H7 (cell line): ENCODE data around the gene LMNA. TPM values are rescaled to one million over a fixed set of nuclear protein-coding genes. Genes with fewer than 3 reads are reported as not detected.
A peak's percentile ranks its signal among the peaks of the same experiment; 100 is the strongest.
"Not testable (repeated sequence)": the region's sequence is repeated elsewhere in the genome, so short reads cannot be mapped to it uniquely, and the experiment has no call there.

Experiments
- DNase-seq: peaks from one replicate; pipeline ENCODE4 v3.0.0; 2012
- H3K27me3 ChIP-seq: 2 replicates; pipeline ENCODE4 v1.6.0; 2011; ENCODE audit warnings: mild to moderate bottlenecking, low read length; ENCODE audit not compliant: control insufficient read depth, insufficient read depth
- H3K36me3 ChIP-seq: replicated peaks from 2 replicates; pipeline ENCODE4 v1.5.1; 2011; ENCODE audit warnings: low read length; ENCODE audit not compliant: control insufficient read depth, insufficient read depth
- H3K4me3 ChIP-seq: 2 replicates; pipeline ENCODE4 v1.5.1; 2011; ENCODE audit warnings: low read depth, mild to moderate bottlenecking, control low read depth, low read length, moderate library complexity; ENCODE audit not compliant: insufficient read depth
- total RNA-seq: library from RNA; depleted of rRNA; stranded (reverse); fragments of >200 nt; shearing (Covaris generic); gene quantifications from 2 replicates; pipeline ENCODE4 v1.2.3, GENCODE V29; 2014

The LMNA gene
- total RNA-seq, 1 experiment from 2014 or later = 119 TPM

DNA sequence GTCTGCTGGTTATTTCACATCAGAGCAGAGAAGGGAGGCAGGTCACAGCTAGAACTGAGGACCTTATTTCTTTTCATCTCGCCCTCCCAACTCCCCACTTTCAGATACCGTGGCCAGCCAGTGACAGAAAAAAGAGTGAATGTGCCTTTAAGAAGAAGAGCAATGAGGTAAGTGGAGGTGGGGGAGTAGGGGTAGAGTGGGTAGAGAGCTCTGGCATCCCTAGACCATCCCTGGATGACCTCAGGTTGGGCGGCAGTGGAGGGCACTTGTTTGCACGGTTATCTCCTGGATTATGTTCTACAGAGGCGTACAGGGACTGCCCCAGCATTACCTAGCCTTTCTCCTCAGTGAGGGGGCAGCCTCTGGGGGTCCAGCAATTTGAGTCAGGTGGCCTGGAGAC lies 43.5 kb downstream of the LMNA start:
- no peak for DNase-seq
- H3K36me3 ChIP-seq = no peaks in the 10 kb centered on the region
- H3K4me3 ChIP-seq = no peak overlapping the region
- H3K27me3 ChIP-seq = no peaks in the 10 kb centered on the region

- H3K4me3 ChIP-seq = peak overlapping the region; percentile 54
- no peak for DNase-seq
These were observed 45.7 kb downstream of the LMNA start for GRCh38 chr1:156160000-156160742.

GRCh38 chr1:156160743-156161171 lies 46.2 kb downstream of the LMNA start:
- H3K36me3 ChIP-seq = no peaks in the 10 kb centered on the region
- H3K27me3 ChIP-seq = no peaks in the 10 kb centered on the region
- peak overlapping the region; percentile 54 for H3K4me3 ChIP-seq
- peak; percentile 98 for DNase-seq

More at GRCh38 chr1:156160000-156160742, 45.7 kb downstream of the LMNA start:
- H3K36me3 ChIP-seq = no peaks in the 10 kb centered on the region
- no peaks in the 10 kb centered on the region for H3K27me3 ChIP-seq

DNA sequence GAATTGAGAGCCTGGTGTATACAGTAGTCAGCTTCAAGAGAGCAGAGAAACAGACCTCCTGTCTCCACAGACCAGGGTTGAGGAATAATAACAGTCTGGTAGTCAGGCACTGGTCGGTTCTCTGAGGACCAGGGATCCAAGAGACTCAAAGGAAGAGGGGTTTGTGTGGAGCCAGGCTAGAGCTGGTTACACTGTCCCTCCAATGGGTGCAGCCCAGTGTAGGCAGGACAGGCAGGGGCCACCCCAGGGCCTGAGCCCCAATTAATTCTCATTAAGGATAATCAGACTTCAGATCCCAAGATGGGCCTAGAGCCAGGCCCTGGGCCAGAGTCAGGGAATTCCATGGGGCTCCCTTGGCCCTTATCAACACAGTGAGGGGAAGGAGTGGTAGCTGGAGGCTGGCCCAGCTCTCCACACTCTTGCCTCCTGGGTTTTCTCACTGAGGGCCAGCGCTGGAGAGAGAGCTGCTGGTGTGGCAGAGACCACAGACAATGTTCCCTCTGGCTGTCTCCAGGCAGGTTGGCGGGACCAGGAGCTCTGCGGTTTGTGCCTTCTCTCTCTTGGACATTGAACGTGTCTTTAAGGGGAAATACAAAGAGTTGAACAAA lies 48.0 kb downstream of the LMNA start:
- no peaks in the 10 kb centered on the region for H3K27me3 ChIP-seq
- no peaks in the 10 kb centered on the region for H3K36me3 ChIP-seq
- no peak for DNase-seq
- H3K4me3 ChIP-seq = no peak overlapping the region

- no peaks in the 10 kb centered on the region for H3K27me3 ChIP-seq
- H3K4me3 ChIP-seq = no peak overlapping the region
- DNase-seq = no peak
- no peaks in the 10 kb centered on the region for H3K36me3 ChIP-seq
These were observed 49.2 kb downstream of the LMNA start for GRCh38 chr1:156163712-156164111.

- no peaks in the 10 kb centered on the region for H3K36me3 ChIP-seq
- no peak overlapping the region for H3K4me3 ChIP-seq
- no peaks in the 10 kb centered on the region for H3K27me3 ChIP-seq
- no peak for DNase-seq
These were observed 49.8 kb downstream of the LMNA start for GRCh38 chr1:156164125-156164831.

DNA sequence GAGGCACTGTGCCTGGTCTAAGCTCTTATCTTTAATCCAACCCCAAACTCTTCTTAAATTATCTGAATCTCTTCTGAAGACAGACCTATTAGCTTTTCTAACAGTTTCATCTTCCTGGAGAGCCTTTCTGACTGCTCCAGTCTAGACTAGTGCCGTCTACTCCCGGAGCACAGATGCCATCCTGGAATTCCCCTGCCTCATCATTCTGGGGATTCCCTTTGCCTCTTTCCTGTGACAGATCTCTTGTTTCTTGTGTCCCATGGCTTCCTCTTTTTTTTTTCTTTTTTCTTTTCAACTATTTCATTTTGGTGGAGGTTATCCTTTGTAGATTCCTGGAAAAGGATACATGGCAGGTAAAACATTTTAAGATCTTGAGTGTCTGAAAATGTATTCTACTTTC lies 50.6 kb downstream of the LMNA start:
- Histone ChIP-seq H3K4me3 (no peak overlapping the region), H3K27me3 (no peaks in the 10 kb centered on the region), H3K36me3 (no peaks in the 10 kb centered on the region)
- no peak for DNase-seq

GRCh38 chr1:156167536-156167935 lies 53.0 kb downstream of the LMNA start:
- Histone ChIP-seq H3K4me3 (no peak overlapping the region), H3K27me3 (no peaks in the 10 kb centered on the region), H3K36me3 (no peaks in the 10 kb centered on the region)
- DNase-seq = no peak

DNA sequence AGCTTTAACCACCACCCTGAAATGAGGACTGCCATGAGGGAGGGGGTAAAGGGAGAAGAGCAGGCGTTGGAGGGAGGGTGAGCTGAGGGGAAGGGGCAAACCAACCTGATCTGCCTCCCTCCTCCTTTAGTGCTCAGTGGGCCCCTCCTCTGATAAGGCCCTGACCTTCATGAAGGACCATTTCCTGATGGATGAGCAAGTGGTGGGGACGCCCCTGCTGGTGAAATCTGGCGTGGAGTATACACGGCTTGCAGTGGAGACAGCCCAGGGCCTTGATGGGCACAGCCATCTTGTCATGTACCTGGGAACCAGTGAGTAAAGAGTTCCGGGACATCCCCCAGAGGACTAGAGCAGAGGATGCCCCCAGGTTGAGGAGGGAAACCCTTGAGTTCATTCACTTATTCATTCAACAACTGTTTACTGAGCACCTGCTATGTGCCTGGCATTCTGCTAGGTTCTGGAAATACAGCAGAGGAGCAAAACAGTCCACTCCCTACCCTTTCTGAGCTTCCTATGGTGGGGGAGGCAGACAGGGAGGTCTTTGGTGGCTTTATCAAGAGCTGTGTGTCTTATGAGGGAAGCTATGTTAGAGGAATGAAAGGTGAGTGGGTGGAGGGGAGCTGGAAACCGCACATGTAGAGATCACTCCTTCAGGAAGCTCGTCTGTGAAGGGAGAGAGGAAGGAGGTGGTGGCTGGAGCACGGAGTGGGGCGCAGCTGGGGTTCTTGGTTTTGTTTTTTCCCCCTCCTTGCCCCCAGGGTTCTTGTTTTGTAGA lies 58.4 kb downstream of the LMNA start:
- H3K4me3 ChIP-seq = no peak overlapping the region
- no peaks in the 10 kb centered on the region for H3K27me3 ChIP-seq
- H3K36me3 ChIP-seq = no peaks in the 10 kb centered on the region; the same call in none of the 2 replicates
- peak; percentile 71 for DNase-seq

- DNase-seq = peak; percentile 40
- no peaks in the 10 kb centered on the region for H3K27me3 ChIP-seq
These were observed 62.2 kb downstream of the LMNA start for GRCh38 chr1:156176610-156177210.

GRCh38 chr1:156177919-156178654 lies 63.6 kb downstream of the LMNA start:
- peak; percentile 26 for DNase-seq
- no peaks in the 10 kb centered on the region for H3K27me3 ChIP-seq
- no peak overlapping the region for H3K4me3 ChIP-seq
- no peaks in the 10 kb centered on the region; the same call in none of the 2 replicates for H3K36me3 ChIP-seq

More at GRCh38 chr1:156176610-156177210, 62.2 kb downstream of the LMNA start:
- Histone ChIP-seq H3K4me3 (no peak overlapping the region), H3K36me3 (no peaks in the 10 kb centered on the region; the same call in none of the 2 replicates)

GRCh38 chr1:156180471-156180870 lies 66.0 kb downstream of the LMNA start:
- H3K27me3 ChIP-seq = no peaks in the 10 kb centered on the region
- no peak for DNase-seq
- no peak overlapping the region for H3K4me3 ChIP-seq
- H3K36me3 ChIP-seq = no peaks in the 10 kb centered on the region; the same call in none of the 2 replicates

- not testable (repeated sequence) for DNase-seq, H3K27me3 ChIP-seq, H3K4me3 ChIP-seq, H3K36me3 ChIP-seq
These were observed 66.9 kb downstream of the LMNA start for GRCh38 chr1:156181391-156181924.
